ENCODE measurements around the gene FLNB.
"Not testable (repeated sequence)": the region's sequence is repeated elsewhere in the genome, so short reads cannot be mapped to it uniquely, and the experiment has no call there.

The FLNB gene

GRCh38 chr3:57982561-57983243 lies 25.5 kb upstream of the FLNB start:
- no peak for DNase-seq (ENCODE audit: low read depth)

GRCh38 chr3:57983734-57984518 lies 24.3 kb upstream of the FLNB start:
- no peak for DNase-seq (ENCODE audit: low read depth)

GRCh38 chr3:57985176-57985983 lies 22.8 kb upstream of the FLNB start:
- DNase-seq (ENCODE audit: low read depth), result no peak

GRCh38 chr3:57985984-57986246 lies 22.3 kb upstream of the FLNB start:
- no peak for DNase-seq (ENCODE audit: low read depth)

- no peak for DNase-seq (ENCODE audit: low read depth)
Measured at GRCh38 chr3:57986261-57986660, 22.0 kb upstream of the FLNB start.

- DNase-seq (ENCODE audit: low read depth), result not testable (repeated sequence)
Measured at GRCh38 chr3:57989198-57989597, 19.0 kb upstream of the FLNB start.

- DNase-seq (ENCODE audit: low read depth), result no peak
Measured at GRCh38 chr3:57989646-57990045, 18.6 kb upstream of the FLNB start.

GRCh38 chr3:57992452-57993213 lies 15.6 kb upstream of the FLNB start:
- DNase-seq (ENCODE audit: low read depth), result no peak

GRCh38 chr3:57998366-57999283 lies 9.6 kb upstream of the FLNB start:
- no peak for DNase-seq (ENCODE audit: low read depth)

- no peak for DNase-seq (ENCODE audit: low read depth)
Measured at GRCh38 chr3:57999417-58000115, 8.7 kb upstream of the FLNB start.

GRCh38 chr3:58000306-58001085 lies 7.7 kb upstream of the FLNB start:
- no peak for DNase-seq (ENCODE audit: low read depth)

GRCh38 chr3:58001086-58001467 lies 7.1 kb upstream of the FLNB start:
- DNase-seq (ENCODE audit: low read depth), result no peak

- DNase-seq (ENCODE audit: low read depth), result no peak
Measured at GRCh38 chr3:58001979-58002378, 6.2 kb upstream of the FLNB start.

- no peak for DNase-seq (ENCODE audit: low read depth)
Measured at GRCh38 chr3:58003093-58003492, 5.1 kb upstream of the FLNB start.

GRCh38 chr3:58004973-58005372 lies 3.2 kb upstream of the FLNB start:
- DNase-seq (ENCODE audit: low read depth), result no peak

GRCh38 chr3:58005669-58006068 lies 2.6 kb upstream of the FLNB start:
- DNase-seq (ENCODE audit: low read depth), result no peak

GRCh38 chr3:58006661-58007060 lies 1.6 kb upstream of the FLNB start:
- no peak for DNase-seq (ENCODE audit: low read depth)

- no peak for DNase-seq (ENCODE audit: low read depth)
Measured at GRCh38 chr3:58009026-58009748, 965 bp downstream of the FLNB start.

Data from CMK (cell line).